Measurements from ENCODE around the gene SCCPDH. TPM values are rescaled to one million over a fixed set of nuclear protein-coding genes. Genes with fewer than 3 reads are reported as not detected.
A peak's percentile ranks its signal among the peaks of the same experiment; 100 is the strongest.

The SCCPDH gene
- total RNA-seq, 2 donors from 2014 or later, result 25.1 to 28.9 TPM

- Histone ChIP-seq H3K27me3 (ENCODE audit: control insufficient read depth, insufficient read depth, low read length, poor library complexity, severe bottlenecking) (no peaks in the 10 kb centered on the region), H3K9me3 (ENCODE audit: control insufficient read depth, low read length) (peaks cover 31% of the 10 kb centered on the region), H3K27ac (ENCODE audit: low read depth, low read length) (no peak overlapping the region), H3K36me3 (ENCODE audit: control insufficient read depth, insufficient read depth, low read length) (no peaks in the 10 kb centered on the region), H3K4me3 (ENCODE audit: low read length) (no peak overlapping the region), H3K4me1 (ENCODE audit: control insufficient read depth, insufficient read depth, low read length) (no peaks in the 10 kb centered on the region), H3K9ac (ENCODE audit: extremely low read depth, low read length, poor library complexity, severe bottlenecking) (no peak overlapping the region)
- TF ChIP-seq CTCF (conservative IDR thresholded peaks at IDR 0.05), result no peak
- H3K27ac Mint-ChIP-seq, result no peak overlapping the region
- H3K36me3 Mint-ChIP-seq (ENCODE audit: low read depth), result peaks cover 4% of the 10 kb centered on the region
- peaks cover 39% of the 10 kb centered on the region for H3K9me3 Mint-ChIP-seq
- 93 to 98% methylated on average over 4 to 5 of the region's 5 CpGs for WGBS, 2 experiments (ENCODE audit: insufficient coverage in 1 of 2, insufficient read length in 1 of 2)
- no peaks in the 10 kb centered on the region for H3K4me1 Mint-ChIP-seq
- peaks cover 2% of the 10 kb centered on the region for H3K27me3 Mint-ChIP-seq (ENCODE audit: insufficient read depth)
- DNase-seq, result no peak
- H3K4me3 Mint-ChIP-seq, result no peak overlapping the region
Measured at GRCh38 chr1:246695666-246696065, 28.5 kb upstream of the SCCPDH start.

- 91 to 100% methylated on average over 2 to 8 of the region's 8 CpGs for WGBS, 2 experiments (ENCODE audit: insufficient coverage in 1 of 2, insufficient read length in 1 of 2)
- Histone ChIP-seq H3K36me3 (ENCODE audit: control insufficient read depth, insufficient read depth, low read length) (no peaks in the 10 kb centered on the region), H3K4me3 (ENCODE audit: low read length) (no peak overlapping the region), H3K9me3 (ENCODE audit: control insufficient read depth, low read length) (peaks cover 23% of the 10 kb centered on the region), H3K9ac (ENCODE audit: extremely low read depth, low read length, poor library complexity, severe bottlenecking) (no peak overlapping the region), H3K27ac (ENCODE audit: low read depth, low read length) (no peak overlapping the region), H3K27me3 (ENCODE audit: control insufficient read depth, insufficient read depth, low read length, poor library complexity, severe bottlenecking) (no peaks in the 10 kb centered on the region), H3K4me1 (ENCODE audit: control insufficient read depth, insufficient read depth, low read length) (no peaks in the 10 kb centered on the region)
- peaks cover 24% of the 10 kb centered on the region for H3K9me3 Mint-ChIP-seq
- peak overlapping the region; percentile 28 for H3K4me3 Mint-ChIP-seq
- H3K4me1 Mint-ChIP-seq, result no peaks in the 10 kb centered on the region
- peaks cover 2% of the 10 kb centered on the region for H3K27me3 Mint-ChIP-seq (ENCODE audit: insufficient read depth)
- no peak for TF ChIP-seq CTCF (conservative IDR thresholded peaks at IDR 0.05)
- DNase-seq, result no peak
- H3K27ac Mint-ChIP-seq, result no peak overlapping the region
- no peaks in the 10 kb centered on the region for H3K36me3 Mint-ChIP-seq (ENCODE audit: low read depth)
Measured at GRCh38 chr1:246698466-246699094, 25.6 kb upstream of the SCCPDH start.

- peak overlapping the region; percentile 28 for H3K4me3 Mint-ChIP-seq
- Histone ChIP-seq H3K9me3 (ENCODE audit: control insufficient read depth, low read length) (peaks cover 17% of the 10 kb centered on the region), H3K27me3 (ENCODE audit: control insufficient read depth, insufficient read depth, low read length, poor library complexity, severe bottlenecking) (no peaks in the 10 kb centered on the region), H3K36me3 (ENCODE audit: control insufficient read depth, insufficient read depth, low read length) (no peaks in the 10 kb centered on the region), H3K4me3 (ENCODE audit: low read length) (no peak overlapping the region), H3K9ac (ENCODE audit: extremely low read depth, low read length, poor library complexity, severe bottlenecking) (no peak overlapping the region), H3K27ac (ENCODE audit: low read depth, low read length) (no peak overlapping the region), H3K4me1 (ENCODE audit: control insufficient read depth, insufficient read depth, low read length) (no peaks in the 10 kb centered on the region)
- peak; percentile 93 for TF ChIP-seq CTCF (conservative IDR thresholded peaks at IDR 0.05)
- 19 to 22% methylated on average over 16 to 18 of the region's 18 CpGs for WGBS, 2 experiments (ENCODE audit: insufficient coverage in 1 of 2, insufficient read length in 1 of 2)
- H3K4me1 Mint-ChIP-seq, result no peaks in the 10 kb centered on the region
- H3K9me3 Mint-ChIP-seq, result peaks cover 18% of the 10 kb centered on the region
- H3K36me3 Mint-ChIP-seq (ENCODE audit: low read depth), result no peaks in the 10 kb centered on the region
- peak; percentile 92 for DNase-seq
- H3K27ac Mint-ChIP-seq, result no peak overlapping the region
- H3K27me3 Mint-ChIP-seq (ENCODE audit: insufficient read depth), result peaks cover 2% of the 10 kb centered on the region
Measured at GRCh38 chr1:246699095-246699735, 25.0 kb upstream of the SCCPDH start.

All from endodermal cell (in vitro differentiated cells).